Sigmoid colon (tissue), 7 donors: Measurements from ENCODE around the gene ATP8A1. TPM values are rescaled to one million over a fixed set of nuclear protein-coding genes. Genes with fewer than 3 reads are reported as not detected.

Source experiments
- DNase-seq: peaks from one replicate; pipeline ENCODE4 v3.0.0-alpha.2; 2019
- H3K27ac ChIP-seq, 4 donors: fragments of 200-600 bp; sonication (generic); one replicate each; pipeline ENCODE4 v1.5.1; 2016 to 2019; ENCODE audit warnings: mild to moderate bottlenecking in 1 of 4
- H3K27me3 ChIP-seq, 3 donors: fragments of 200-600 bp; sonication (generic); one replicate each; pipeline ENCODE4 v1.5.1; 2019; ENCODE audit warnings: mild to moderate bottlenecking in 1 of 3
- H3K36me3 ChIP-seq, 4 donors: fragments of 200-600 bp; sonication (generic); one replicate each; pipeline ENCODE4 v1.5.1; 2016 to 2019
- H3K4me1 ChIP-seq, 4 donors: fragments of 200-600 bp; sonication (generic); one replicate each; pipeline ENCODE4 v1.5.1; 2017 to 2019
- H3K4me3 ChIP-seq, 4 donors: fragments of 200-600 bp; sonication (generic); one replicate each; pipeline ENCODE4 v1.5.1; 2017 to 2019; ENCODE audit warnings: mild to moderate bottlenecking in 2 of 4, moderate library complexity in 1 of 4
- H3K9me3 ChIP-seq, 4 donors: fragments of 200-600 bp in 3 of 4; sonication (generic) in 3 of 4; one replicate each; pipeline versions ENCODE4 v1.5.1 to v1.6.1; 2013 to 2019
- EP300 ChIP-seq, 4 donors: sonication (generic); formaldehyde crosslinking; IDR thresholded peaks; one replicate each; pipeline ENCODE4 v1.6.1; 2017; ENCODE audit warnings: antibody characterized with exemption in 4 of 4
- POLR2A ChIP-seq, 2 donors: fragments of 450-650 bp; IDR thresholded peaks; one replicate each; pipeline ENCODE4 v1.6.1; 2016; ENCODE audit warnings: antibody characterized with exemption in 2 of 2, mild to moderate bottlenecking in 2 of 2, moderate library complexity in 2 of 2
- POLR2AphosphoS5 ChIP-seq, 4 donors: sonication (generic); formaldehyde crosslinking; IDR thresholded peaks; one replicate each; pipeline ENCODE4 v1.6.1; 2017; ENCODE audit warnings: antibody characterized with exemption in 4 of 4
- WGBS, 2 donors: extraction: QIAGEN DNeasy Blood & Tissue Kit; methylation state at CpG; one replicate each; pipeline ENCODE4 v1.1.7; 2013; 5-methylcytosine and 5-hydroxymethylcytosine counted together
- intact Hi-C: fragments of 100-400 bp; cut with DNase I; formaldehyde crosslinking; loops from one replicate; pipeline ENCODE4 v1.15.1; 2023
- polyA plus RNA-seq, 3 donors: library from polyadenylated mRNA; stranded (reverse); fragments of 200-250 nt; gene quantifications; one replicate each; pipeline ENCODE4 v1.2.3, GENCODE V29; 2013
- total RNA-seq, 4 donors: library from RNA; depleted of rRNA; stranded (reverse); fragments of >200 nt; gene quantifications; one replicate each; pipeline ENCODE4 v1.1.0, GENCODE V29; 2016
- TF ChIP-seq, protein P1 (sequence below), 4 experiments: fragments of 450-650 bp in 3 of 4; fragments of 200-600 bp in 1 of 4; IDR thresholded peaks; one replicate each; pipeline ENCODE4 v1.5.1; 2016 to 2019; ENCODE audit warnings: antibody characterized with exemption in 4 of 4, mild to moderate bottlenecking in 3 of 4, moderate library complexity in 2 of 4
- donor health status: healthy with polysubstance abuse.
- donor health status: Bipolar disorder and iron deficiency.
- donor health status: healthy.

Gene ATP8A1
- total and polyA plus RNA-seq, 7 donors: 2.4 to 19.3 (median 14.5) TPM

DNA sequence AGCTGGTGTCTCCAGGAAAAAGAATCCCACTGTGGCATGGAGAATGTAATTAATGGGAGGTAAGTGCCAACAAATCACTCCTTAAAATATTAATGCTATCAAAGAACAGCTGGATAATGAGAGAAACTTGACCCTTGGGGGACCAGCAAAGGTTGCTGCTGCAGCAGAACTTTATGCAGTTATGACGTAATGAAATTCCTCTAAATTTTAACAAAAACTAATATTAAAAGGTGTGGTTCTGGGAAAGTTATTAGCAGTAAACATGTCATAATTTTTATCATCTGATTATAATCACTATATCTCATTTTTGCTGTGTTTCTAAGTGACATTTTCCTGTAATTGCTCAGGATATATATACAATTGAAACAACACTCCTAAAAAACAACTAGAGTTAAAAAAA is 261.3 kb downstream of the ATP8A1 start:
- Histone ChIP-seq H3K9me3 (no peaks in the 10 kb centered on the region), H3K27me3 (peaks cover 17 to 56% (median 32%) of the 10 kb centered on the region in 3 donors), H3K4me1 (peaks cover 0 to 28% (median 27%) of the 10 kb centered on the region in 4 donors), H3K27ac (no peak overlapping the region), H3K4me3 (no peak overlapping the region), H3K36me3 (no peaks in the 10 kb centered on the region)
- TF ChIP-seq, protein P1, sequence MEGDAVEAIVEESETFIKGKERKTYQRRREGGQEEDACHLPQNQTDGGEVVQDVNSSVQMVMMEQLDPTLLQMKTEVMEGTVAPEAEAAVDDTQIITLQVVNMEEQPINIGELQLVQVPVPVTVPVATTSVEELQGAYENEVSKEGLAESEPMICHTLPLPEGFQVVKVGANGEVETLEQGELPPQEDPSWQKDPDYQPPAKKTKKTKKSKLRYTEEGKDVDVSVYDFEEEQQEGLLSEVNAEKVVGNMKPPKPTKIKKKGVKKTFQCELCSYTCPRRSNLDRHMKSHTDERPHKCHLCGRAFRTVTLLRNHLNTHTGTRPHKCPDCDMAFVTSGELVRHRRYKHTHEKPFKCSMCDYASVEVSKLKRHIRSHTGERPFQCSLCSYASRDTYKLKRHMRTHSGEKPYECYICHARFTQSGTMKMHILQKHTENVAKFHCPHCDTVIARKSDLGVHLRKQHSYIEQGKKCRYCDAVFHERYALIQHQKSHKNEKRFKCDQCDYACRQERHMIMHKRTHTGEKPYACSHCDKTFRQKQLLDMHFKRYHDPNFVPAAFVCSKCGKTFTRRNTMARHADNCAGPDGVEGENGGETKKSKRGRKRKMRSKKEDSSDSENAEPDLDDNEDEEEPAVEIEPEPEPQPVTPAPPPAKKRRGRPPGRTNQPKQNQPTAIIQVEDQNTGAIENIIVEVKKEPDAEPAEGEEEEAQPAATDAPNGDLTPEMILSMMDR (IDR thresholded peaks at IDR 0.05): no peak
- TF ChIP-seq POLR2AphosphoS5 (IDR thresholded peaks at IDR 0.05): no peak
- TF ChIP-seq EP300 (IDR thresholded peaks at IDR 0.05): no peak
- TF ChIP-seq POLR2A (IDR thresholded peaks at IDR 0.05): no peak
- no peak for DNase-seq
- WGBS, 2 donors: 58 to 95% methylated on average over 1 of the region's 1 CpG
- intact Hi-C loops: no loop called here

DNA sequence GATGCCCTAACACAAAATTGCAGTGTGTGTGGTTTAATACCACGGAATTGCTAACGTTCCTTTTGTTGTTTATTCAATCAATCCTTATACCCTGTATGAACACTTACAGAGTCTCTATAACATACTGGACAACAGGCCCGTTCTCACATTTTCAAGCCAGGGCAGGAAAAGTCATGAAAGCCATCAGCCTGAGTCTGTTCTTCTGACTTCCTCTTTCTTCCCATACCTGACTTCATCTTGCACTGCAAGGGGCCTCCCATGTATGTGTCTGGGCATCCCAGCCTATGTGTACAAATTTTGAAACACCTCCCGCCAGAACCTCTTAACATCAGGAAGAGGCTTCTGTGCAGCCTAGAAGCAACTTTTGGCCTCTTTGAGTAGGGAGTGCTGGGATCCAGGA is 264.5 kb downstream of the ATP8A1 start:
- 88 to 89% methylated on average over 4 of the region's 4 CpGs for WGBS, 2 donors
- peaks cover 9 to 25% (median 12%) of the 10 kb centered on the region in 3 donors for H3K27me3 ChIP-seq
- DNase-seq: no peak
- no peaks in the 10 kb centered on the region for H3K36me3 ChIP-seq
- H3K9me3 ChIP-seq: no peaks in the 10 kb centered on the region
- intact Hi-C loops: no loop called here
- TF ChIP-seq POLR2AphosphoS5 (IDR thresholded peaks at IDR 0.05): no peak
- TF ChIP-seq POLR2A (IDR thresholded peaks at IDR 0.05): no peak
- no peak for TF ChIP-seq EP300 (IDR thresholded peaks at IDR 0.05)
- no peak overlapping the region for H3K27ac ChIP-seq
- peaks cover 0 to 11% (median 10%) of the 10 kb centered on the region in 4 donors for H3K4me1 ChIP-seq
- no peak overlapping the region for H3K4me3 ChIP-seq

DNA sequence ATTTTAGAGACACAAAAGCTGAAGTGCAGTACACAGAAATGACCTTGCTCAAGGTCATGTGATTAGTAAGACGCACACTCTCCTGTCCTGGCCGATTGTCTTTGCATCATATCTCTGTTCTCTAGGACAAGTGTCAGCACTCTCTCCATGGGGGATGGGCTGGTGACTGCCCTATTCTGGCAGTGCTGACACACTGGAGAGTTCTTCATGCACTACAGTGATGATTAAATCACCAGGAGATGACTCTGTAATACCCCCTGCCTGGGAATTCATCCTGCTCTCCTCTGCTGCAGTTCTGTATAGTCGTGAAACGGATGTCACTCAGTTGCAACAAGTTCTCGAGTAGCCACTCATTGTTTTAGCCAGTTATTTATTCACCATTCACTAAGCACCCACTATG is 264.9 kb downstream of the ATP8A1 start:
- H3K9me3 ChIP-seq: no peaks in the 10 kb centered on the region
- no peak overlapping the region for H3K4me3 ChIP-seq
- intact Hi-C loops: no loop called here
- peaks cover 0 to 7% (median 6%) of the 10 kb centered on the region in 4 donors for H3K4me1 ChIP-seq
- DNase-seq: no peak
- H3K36me3 ChIP-seq: no peaks in the 10 kb centered on the region
- no peak overlapping the region for H3K27ac ChIP-seq
- H3K27me3 ChIP-seq: peaks cover 4 to 20% (median 7%) of the 10 kb centered on the region in 3 donors
- 59 to 65% methylated on average over 5 of the region's 5 CpGs for WGBS, 2 donors
- TF ChIP-seq POLR2A (IDR thresholded peaks at IDR 0.05): no peak
- TF ChIP-seq, protein P1 (IDR thresholded peaks at IDR 0.05): no peak
- TF ChIP-seq POLR2AphosphoS5 (IDR thresholded peaks at IDR 0.05): no peak
- TF ChIP-seq EP300 (IDR thresholded peaks at IDR 0.05): no peak

DNA sequence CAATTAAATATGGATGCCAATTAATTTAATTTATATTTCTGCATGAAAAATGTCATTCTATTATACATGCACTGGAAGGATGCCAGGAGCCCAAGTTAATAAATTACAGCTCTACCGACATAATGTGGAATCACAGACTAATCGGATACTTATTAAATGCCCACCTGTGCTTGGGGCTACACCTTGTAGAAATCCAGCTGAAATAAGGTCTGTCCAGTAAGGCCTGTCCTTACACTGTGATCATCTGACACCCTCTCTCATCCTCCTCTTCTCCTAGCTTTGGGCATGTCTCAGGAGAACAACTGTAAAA is 265.6 kb downstream of the ATP8A1 start:
- intact Hi-C loops: no loop called here
- WGBS, 2 donors: 48 to 83% methylated on average over 2 of the region's 2 CpGs
- Histone ChIP-seq H3K36me3 (no peaks in the 10 kb centered on the region), H3K4me1 (peaks cover 0 to under 1% (median 0%) of the 10 kb centered on the region in 4 donors), H3K4me3 (no peak overlapping the region), H3K27me3 (peaks cover 0 to 13% (median under 1%) of the 10 kb centered on the region in 3 donors), H3K9me3 (no peaks in the 10 kb centered on the region), H3K27ac (no peak overlapping the region)
- TF ChIP-seq EP300 (IDR thresholded peaks at IDR 0.05) (no peak), POLR2A (IDR thresholded peaks at IDR 0.05) (no peak), POLR2AphosphoS5 (IDR thresholded peaks at IDR 0.05) (no peak)
- TF ChIP-seq, protein P1 (IDR thresholded peaks at IDR 0.05): no peak
- no peak for DNase-seq

DNA sequence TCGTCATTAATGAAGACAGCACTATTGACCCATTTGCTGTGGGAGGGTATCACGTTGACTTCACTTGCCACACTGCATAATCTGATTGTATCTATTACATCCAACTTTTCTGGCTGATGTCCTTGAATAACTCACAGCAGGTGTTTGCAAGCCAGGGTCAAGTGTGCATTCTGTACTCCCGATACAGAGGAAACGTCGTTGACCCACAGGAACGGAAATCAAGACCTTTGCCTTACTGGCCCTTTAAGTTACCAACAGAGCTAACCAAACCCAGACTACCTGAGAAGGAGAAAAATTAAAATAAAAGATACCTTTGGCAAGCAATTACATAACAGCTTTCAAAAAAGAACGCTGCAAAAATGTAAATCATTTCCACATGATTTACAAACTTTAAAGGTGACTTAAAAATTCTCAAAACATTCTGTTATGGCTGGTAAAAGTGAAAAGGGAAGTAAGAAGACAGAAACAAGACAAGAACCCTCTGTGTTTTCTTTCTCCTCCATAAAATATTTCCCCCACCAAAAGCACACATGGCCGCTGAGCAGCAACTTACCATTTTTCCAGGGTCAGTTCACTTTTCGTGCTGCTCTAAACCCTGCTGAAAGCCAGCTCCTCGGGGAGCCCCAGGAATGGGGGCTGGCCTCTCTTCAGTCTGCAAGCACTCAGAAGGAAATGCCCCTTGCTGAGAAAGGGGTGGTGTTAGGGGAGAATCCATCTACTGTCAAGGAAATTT is 266.1 kb downstream of the ATP8A1 start:
- TF ChIP-seq POLR2AphosphoS5 (IDR thresholded peaks at IDR 0.05): no peak
- TF ChIP-seq POLR2A (IDR thresholded peaks at IDR 0.05): no peak
- TF ChIP-seq, protein P1 (IDR thresholded peaks at IDR 0.05): no peak
- no peak for TF ChIP-seq EP300 (IDR thresholded peaks at IDR 0.05)
- no peak overlapping the region for H3K4me3 ChIP-seq
- H3K4me1 ChIP-seq: no peaks in the 10 kb centered on the region
- no peak for DNase-seq
- intact Hi-C loops: no loop called here
- no peaks in the 10 kb centered on the region for H3K9me3 ChIP-seq
- WGBS, 2 donors: 33 to 63% methylated on average over 10 of the region's 10 CpGs
- no peaks in the 10 kb centered on the region for H3K36me3 ChIP-seq
- H3K27ac ChIP-seq: no peak overlapping the region
- H3K27me3 ChIP-seq: peaks cover 0 to 8% (median 0%) of the 10 kb centered on the region in 3 donors
